BE2C (cell line): ENCODE measurements around the gene KLHL2.
"Not testable (repeated sequence)": the region's sequence is repeated elsewhere in the genome, so short reads cannot be mapped to it uniquely, and the experiment has no call there.

Experiments used
- DNase-seq: peaks from one replicate; pipeline ENCODE4 v3.0.0-alpha.2; 2020
- H3K27me3 ChIP-seq: fragments of 250-450 bp; sonication (Bioruptor Pico); 2 replicates; pipeline ENCODE4 v1.5.1; 2020; ENCODE audit warnings: mild to moderate bottlenecking
- H3K36me3 ChIP-seq: fragments of 250-450 bp; sonication (Bioruptor Pico); 2 replicates; pipeline ENCODE4 v1.5.1; 2020; ENCODE audit warnings: mild to moderate bottlenecking
- H3K4me1 ChIP-seq: fragments of 250-450 bp; sonication (Bioruptor Pico); 2 replicates; pipeline ENCODE4 v1.5.1; 2020
- H3K4me3 ChIP-seq: 2 replicates; pipeline ENCODE4 v1.5.1; 2011; ENCODE audit warnings: low read depth, low read length
- H3K9me3 ChIP-seq: fragments of 250-450 bp; sonication (Bioruptor Pico); 2 replicates; pipeline ENCODE4 v1.5.1; 2020
- CTCF ChIP-seq: IDR thresholded peaks from 2 replicates; pipeline ENCODE4 v1.5.1; 2012; ENCODE audit warnings: mild to moderate bottlenecking, low read depth, low read length

KLHL2 gene

GRCh38 chr4:165244587-165245186 lies 37.3 kb downstream of the KLHL2 start:
- H3K4me1 ChIP-seq, H3K9me3 ChIP-seq, DNase-seq, H3K36me3 ChIP-seq, H3K27me3 ChIP-seq, H3K4me3 ChIP-seq: not testable (repeated sequence)

GRCh38 chr4:165248102-165248501 lies 40.7 kb downstream of the KLHL2 start:
- Histone ChIP-seq H3K4me1 (no peaks in the 10 kb centered on the region), H3K36me3 (no peaks in the 10 kb centered on the region), H3K9me3 (no peaks in the 10 kb centered on the region), H3K27me3 (no peaks in the 10 kb centered on the region), H3K4me3 (no peak overlapping the region)
- no peak for DNase-seq
- no peak for TF ChIP-seq CTCF

- not testable (repeated sequence) for DNase-seq, H3K9me3 ChIP-seq, H3K27me3 ChIP-seq, H3K36me3 ChIP-seq, H3K4me1 ChIP-seq, H3K4me3 ChIP-seq
Measured at GRCh38 chr4:165248904-165249303, 41.5 kb downstream of the KLHL2 start.

GRCh38 chr4:165254771-165255170 lies 47.4 kb downstream of the KLHL2 start:
- H3K9me3 ChIP-seq, H3K27me3 ChIP-seq, H3K4me3 ChIP-seq, DNase-seq, H3K4me1 ChIP-seq, H3K36me3 ChIP-seq: not testable (repeated sequence)

- not testable (repeated sequence) for DNase-seq, H3K4me1 ChIP-seq, H3K4me3 ChIP-seq
Measured at GRCh38 chr4:165255439-165255838, 48.1 kb downstream of the KLHL2 start.

GRCh38 chr4:165256074-165256659 lies 48.8 kb downstream of the KLHL2 start:
- not testable (repeated sequence) for H3K9me3 ChIP-seq, DNase-seq, H3K36me3 ChIP-seq, H3K4me3 ChIP-seq, H3K27me3 ChIP-seq, H3K4me1 ChIP-seq

More at GRCh38 chr4:165255439-165255838, 48.1 kb downstream of the KLHL2 start:
- not testable (repeated sequence) for H3K27me3 ChIP-seq, H3K36me3 ChIP-seq, H3K9me3 ChIP-seq

- H3K9me3 ChIP-seq, H3K27me3 ChIP-seq, H3K4me3 ChIP-seq, H3K4me1 ChIP-seq, H3K36me3 ChIP-seq, DNase-seq: not testable (repeated sequence)
Measured at GRCh38 chr4:165259776-165260175, 52.4 kb downstream of the KLHL2 start.

GRCh38 chr4:165262306-165262705 lies 54.9 kb downstream of the KLHL2 start:
- H3K9me3 ChIP-seq, H3K4me3 ChIP-seq, DNase-seq, H3K27me3 ChIP-seq, H3K4me1 ChIP-seq, H3K36me3 ChIP-seq: not testable (repeated sequence)

GRCh38 chr4:165263466-165263865 lies 56.1 kb downstream of the KLHL2 start:
- H3K4me1 ChIP-seq, H3K27me3 ChIP-seq, DNase-seq, H3K9me3 ChIP-seq, H3K36me3 ChIP-seq, H3K4me3 ChIP-seq: not testable (repeated sequence)

GRCh38 chr4:165269931-165270330 lies 62.6 kb downstream of the KLHL2 start:
- H3K4me1 ChIP-seq, H3K9me3 ChIP-seq, DNase-seq, H3K36me3 ChIP-seq, H3K27me3 ChIP-seq, H3K4me3 ChIP-seq: not testable (repeated sequence)

- H3K4me1 ChIP-seq, DNase-seq, H3K4me3 ChIP-seq, H3K27me3 ChIP-seq, H3K36me3 ChIP-seq, H3K9me3 ChIP-seq: not testable (repeated sequence)
Measured at GRCh38 chr4:165273443-165273842, 66.1 kb downstream of the KLHL2 start.

- not testable (repeated sequence) for H3K36me3 ChIP-seq, H3K9me3 ChIP-seq, H3K4me1 ChIP-seq, H3K27me3 ChIP-seq, H3K4me3 ChIP-seq, DNase-seq
Measured at GRCh38 chr4:165275357-165275756, 68.0 kb downstream of the KLHL2 start.

- not testable (repeated sequence) for H3K36me3 ChIP-seq, DNase-seq
Measured at GRCh38 chr4:165279531-165279930, 72.2 kb downstream of the KLHL2 start.

GRCh38 chr4:165284697-165285096 lies 77.3 kb downstream of the KLHL2 start:
- H3K4me1 ChIP-seq, DNase-seq, H3K9me3 ChIP-seq, H3K4me3 ChIP-seq, H3K27me3 ChIP-seq, H3K36me3 ChIP-seq: not testable (repeated sequence)

More at GRCh38 chr4:165279531-165279930, 72.2 kb downstream of the KLHL2 start:
- not testable (repeated sequence) for H3K27me3 ChIP-seq, H3K4me3 ChIP-seq, H3K9me3 ChIP-seq, H3K4me1 ChIP-seq

GRCh38 chr4:165286619-165287340 lies 79.4 kb downstream of the KLHL2 start:
- not testable (repeated sequence) for H3K4me3 ChIP-seq, H3K9me3 ChIP-seq, DNase-seq, H3K27me3 ChIP-seq, H3K36me3 ChIP-seq, H3K4me1 ChIP-seq
